Motor neuron (in vitro differentiated cells): ENCODE results near the gene FOXN3. TPM values are rescaled to one million over a fixed set of nuclear protein-coding genes. Genes with fewer than 3 reads are reported as not detected.

ENCODE experiments used
- ATAC-seq, 8 experiments: fragments of 200-7000 bp; cut with Tn5 transposase; replicated peaks in 6 of 8; 2 replicates each; pipeline ENCODE4 v1.8.0; 2021; ENCODE audit warnings: mild to moderate bottlenecking in 8 of 8, moderate library complexity in 8 of 8
- H3K27ac ChIP-seq, 2 donors: fragments of 250-450 bp; sonication (Bioruptor Pico); 2 replicates each; pipeline ENCODE4 v1.9.0; 2021; ENCODE audit warnings: antibody characterized with exemption in 2 of 2, mild to moderate bottlenecking in 2 of 2, moderate library complexity in 1 of 2
- H3K4me1 ChIP-seq, 2 donors: fragments of 250-450 bp; sonication (Bioruptor Pico); replicated peaks in 1 of 2; 2 replicates each; pipeline ENCODE4 v1.6.1; 2021; ENCODE audit warnings: antibody characterized with exemption in 2 of 2, mild to moderate bottlenecking in 2 of 2, moderate library complexity in 1 of 2
- H3K4me3 ChIP-seq, 5 donors: fragments of 250-450 bp; sonication (Bioruptor Pico); 2 replicates each; pipeline ENCODE4 v1.9.0; 2021; ENCODE audit warnings: antibody characterized with exemption in 5 of 5, mild to moderate bottlenecking in 5 of 5, moderate library complexity in 4 of 5
- WGBS, 10 experiments: fragments of 450-650 bp; shearing (Covaris generic); methylation state at CpG; one replicate each; pipeline ENCODE4 v1.0.0; 2022; 5-methylcytosine and 5-hydroxymethylcytosine counted together
- in situ Hi-C, 9 experiments: fragments of 400-800 bp; cut with MboI; loops; one replicate each; pipeline ENCODE4 v1.15.0; 2021; ENCODE audit warnings: low sequenced_read_pairs in 9 of 9, low pct_unique_long_range_greater_than_20kb in 2 of 9; ENCODE audit not compliant: unreplicated experiment in 9 of 9
- total RNA-seq, 8 experiments: library from RNA; unstranded; fragments of 300-600 nt; gene quantifications; 2 replicates each; pipeline versions ENCODE4 v1.2.3 to v1.2.4, GENCODE V29; 2022

FOXN3 gene
- total RNA-seq, 8 experiments from 2014 or later = 20.2 to 75.8 (median 26.8) TPM

DNA sequence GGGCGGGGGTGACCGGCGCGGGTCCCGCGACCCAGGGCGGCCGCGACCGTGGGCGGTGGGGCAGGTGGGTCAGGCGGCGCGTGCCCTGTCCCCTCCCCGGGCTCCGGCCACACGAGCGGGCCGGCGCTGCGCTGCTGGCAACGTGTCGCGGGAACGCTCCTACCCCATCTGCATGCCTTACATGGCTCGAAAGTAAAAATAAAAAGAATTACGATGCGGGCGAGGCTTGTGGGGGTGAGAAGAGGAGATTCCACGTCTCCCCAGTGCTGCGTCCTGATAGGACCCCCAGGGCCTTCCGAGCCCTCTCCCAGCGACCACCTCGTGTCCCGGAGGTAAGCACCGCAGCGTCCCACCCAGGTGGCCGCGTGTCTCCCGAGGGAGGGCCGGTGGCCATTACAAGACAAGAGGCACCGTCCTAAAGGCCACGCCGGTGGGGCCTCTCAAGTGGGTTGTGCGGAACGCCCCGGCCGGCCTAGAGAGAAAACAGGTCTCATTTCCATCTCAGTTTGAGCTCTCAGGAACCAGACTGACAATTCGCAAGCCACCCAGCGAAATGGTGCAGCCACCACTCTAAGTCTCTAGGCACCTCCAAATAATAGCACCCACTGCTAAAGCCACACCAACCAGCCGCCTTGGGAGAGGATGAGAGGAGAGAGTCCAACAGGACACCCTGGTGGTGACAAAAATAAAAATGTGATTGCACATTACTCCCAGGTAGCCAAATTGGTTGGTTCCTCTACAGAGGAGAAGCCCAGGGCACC, 612 bp upstream of the FOXN3 start:
- Histone ChIP-seq H3K4me3 (peak overlapping the region; percentile 49 to 84 (median 80)), H3K27ac (peak overlapping the region; percentile 78 to 92), H3K4me1 (peaks cover 11 to 12% of the 10 kb centered on the region in 2 donors)
- in situ Hi-C loops = loop anchor here in 3 of 9 experiments (10.0 to 25.0 kb wide), 3 partner anchors 373 to 495 kb away; no protein-coding TSS in a partner anchor
- ATAC-seq = peak; percentile 41 to 77 (median 68)
- 0 to 7% (median 2%) methylated on average over 3 to 21 of the region's 51 CpGs; no CpG with 5 or more reads in 7 of the 10 experiments for WGBS, 10 experiments

DNA sequence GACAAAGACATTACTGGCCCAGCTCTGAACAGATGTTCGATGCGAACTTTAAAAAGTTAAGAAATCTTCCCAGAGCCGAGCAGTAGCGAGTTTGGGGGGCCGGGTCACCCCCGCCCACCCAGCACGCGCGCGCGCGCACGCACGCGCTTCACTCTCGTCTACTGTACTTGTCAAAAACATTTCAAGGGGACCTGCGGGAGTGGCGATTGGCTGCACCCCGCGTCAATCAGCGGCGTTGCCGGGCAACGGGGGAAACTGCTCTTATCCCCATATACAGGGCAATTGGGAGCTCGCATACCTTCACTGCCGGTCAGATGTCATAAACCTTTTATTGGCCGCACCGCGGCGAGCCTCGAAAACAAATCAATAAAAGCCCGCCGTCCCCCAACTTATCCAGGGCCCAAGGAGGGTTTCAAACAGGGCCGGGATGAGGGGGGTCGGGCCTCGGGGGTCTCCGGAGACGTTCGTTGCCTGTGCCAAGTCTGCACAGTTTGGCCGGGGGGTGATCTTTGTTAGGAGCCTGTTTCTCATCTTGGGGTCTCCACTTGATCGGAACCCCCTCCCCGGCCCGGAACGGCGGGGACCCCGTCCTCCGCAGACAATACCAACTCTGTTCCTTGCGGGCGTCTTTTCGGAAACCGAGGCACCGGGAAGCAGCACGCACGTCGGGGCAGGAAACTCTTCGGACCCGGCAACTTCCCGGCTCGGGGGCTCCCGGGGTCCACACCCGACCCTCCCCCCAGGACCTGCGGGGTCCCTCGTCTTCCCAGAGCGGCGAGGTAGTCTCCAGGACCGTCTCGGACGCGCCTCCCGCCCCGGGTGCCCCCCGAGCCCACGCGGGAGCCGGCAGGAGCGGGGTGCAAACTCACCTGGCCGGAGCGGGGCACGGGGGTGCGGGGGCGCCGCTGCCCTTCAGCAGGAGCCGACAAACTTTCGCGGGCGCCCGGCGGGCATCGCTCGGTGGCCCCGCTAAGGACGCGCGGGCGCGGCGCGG, 734 bp downstream of the FOXN3 start:
- Histone ChIP-seq H3K4me1 (peaks cover 11 to 12% of the 10 kb centered on the region in 2 donors), H3K27ac (peak overlapping the region; percentile 42 to 92), H3K4me3 (peak overlapping the region; percentile 49 to 84 (median 80))
- in situ Hi-C loops = loop anchor here in 3 of 9 experiments (10.0 to 25.0 kb wide), 3 partner anchors 371 to 496 kb away; no protein-coding TSS in a partner anchor
- 0 to 1% (median 0%) methylated on average over 4 to 25 of the region's 98 CpGs; no CpG with 5 or more reads in 4 of the 10 experiments for WGBS, 10 experiments
- ATAC-seq = peak; percentile 63 to 77 (median 68)

DNA sequence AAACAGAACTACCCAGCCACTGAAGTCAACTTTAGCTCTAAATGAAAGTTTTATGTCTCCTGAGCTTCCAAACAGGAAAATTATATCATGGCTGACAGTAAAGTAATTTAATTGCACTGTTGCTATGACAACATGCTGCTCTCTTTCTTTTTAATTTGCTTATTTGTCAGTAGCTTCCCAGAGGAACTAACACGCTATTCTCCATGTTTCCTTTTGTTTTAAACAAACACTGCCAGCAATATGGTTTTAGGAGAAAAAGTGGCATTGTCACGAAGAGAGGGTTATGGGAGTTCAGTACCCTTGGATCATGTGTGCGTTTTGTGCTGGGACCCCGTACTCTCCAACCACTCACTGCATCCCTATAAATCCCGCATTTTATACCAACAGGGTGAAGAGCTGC, 1.9 kb downstream of the FOXN3 start:
- in situ Hi-C loops = loop anchor here in 3 of 9 experiments (10.0 to 25.0 kb wide), 3 partner anchors 370 to 497 kb away; no protein-coding TSS in a partner anchor
- no peak for ATAC-seq
- H3K4me3 ChIP-seq = peak overlapping the region in 2 of 5 donors; percentile 62 to 80
- peaks cover 13 to 16% of the 10 kb centered on the region in 2 donors for H3K4me1 ChIP-seq
- H3K27ac ChIP-seq = no peak overlapping the region
- 6 to 100% (median 50%) methylated on average over 1 to 5 of the region's 5 CpGs for WGBS, 10 experiments

DNA sequence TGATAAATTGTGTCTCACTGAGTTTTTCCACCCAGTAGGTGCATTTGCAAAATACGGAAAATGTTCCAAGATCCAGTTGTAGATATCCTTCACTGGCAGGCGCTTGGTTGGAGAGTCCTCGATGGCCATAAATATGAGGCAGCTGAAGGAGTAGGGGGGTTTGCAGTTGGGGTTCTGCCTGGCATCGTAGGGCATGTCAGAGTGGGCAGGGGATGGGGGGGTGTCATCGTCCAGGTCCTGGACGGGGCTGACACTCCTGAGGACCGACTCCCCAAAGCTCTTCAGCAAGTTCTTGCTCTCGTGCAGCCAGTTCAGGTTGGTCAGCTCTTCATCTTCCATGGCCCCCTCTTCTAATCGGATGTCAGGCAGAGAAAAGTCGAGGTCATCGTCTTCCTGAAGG, 5.1 kb downstream of the FOXN3 start:
- no peak for ATAC-seq
- Histone ChIP-seq H3K4me3 (no peak overlapping the region), H3K27ac (no peak overlapping the region), H3K4me1 (peaks cover 14 to 18% of the 10 kb centered on the region in 2 donors)
- in situ Hi-C loops = loop anchor here in 3 of 9 experiments (10.0 to 25.0 kb wide), 3 partner anchors 367 to 500 kb away; no protein-coding TSS in a partner anchor
- 88 to 100% (median 98%) methylated on average over 1 to 7 of the region's 11 CpGs; no CpG with 5 or more reads in 3 of the 10 experiments for WGBS, 10 experiments

DNA sequence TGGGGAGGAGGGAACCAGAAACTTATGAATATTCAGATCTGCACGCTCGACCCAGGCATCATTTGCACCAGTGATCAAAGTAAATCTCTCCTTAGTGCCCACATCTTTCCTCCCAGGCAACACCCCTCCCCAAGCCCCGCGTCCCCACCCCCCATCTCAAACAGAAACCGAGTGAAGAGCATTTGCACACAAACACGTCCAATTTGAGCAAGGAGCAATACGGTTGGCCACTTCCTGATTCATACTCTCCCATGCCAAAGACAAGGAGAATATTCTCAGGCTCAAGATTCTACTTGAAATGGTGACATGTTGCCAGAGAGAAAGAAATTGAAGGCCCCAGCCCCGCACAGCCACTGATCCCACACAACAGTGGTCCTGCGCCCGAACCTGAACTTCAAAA, 7.1 kb downstream of the FOXN3 start:
- Histone ChIP-seq H3K4me1 (peaks cover 11 to 13% of the 10 kb centered on the region in 2 donors), H3K27ac (no peak overlapping the region), H3K4me3 (no peak overlapping the region)
- peak in 1 of 8 experiments; percentile 15 for ATAC-seq
- 31 to 93% (median 70%) methylated on average over 1 to 4 of the region's 10 CpGs; no CpG with 5 or more reads in 4 of the 10 experiments for WGBS, 10 experiments
- in situ Hi-C loops = loop anchor here in 3 of 9 experiments (10.0 to 25.0 kb wide), 3 partner anchors 365 to 502 kb away; no protein-coding TSS in a partner anchor

DNA sequence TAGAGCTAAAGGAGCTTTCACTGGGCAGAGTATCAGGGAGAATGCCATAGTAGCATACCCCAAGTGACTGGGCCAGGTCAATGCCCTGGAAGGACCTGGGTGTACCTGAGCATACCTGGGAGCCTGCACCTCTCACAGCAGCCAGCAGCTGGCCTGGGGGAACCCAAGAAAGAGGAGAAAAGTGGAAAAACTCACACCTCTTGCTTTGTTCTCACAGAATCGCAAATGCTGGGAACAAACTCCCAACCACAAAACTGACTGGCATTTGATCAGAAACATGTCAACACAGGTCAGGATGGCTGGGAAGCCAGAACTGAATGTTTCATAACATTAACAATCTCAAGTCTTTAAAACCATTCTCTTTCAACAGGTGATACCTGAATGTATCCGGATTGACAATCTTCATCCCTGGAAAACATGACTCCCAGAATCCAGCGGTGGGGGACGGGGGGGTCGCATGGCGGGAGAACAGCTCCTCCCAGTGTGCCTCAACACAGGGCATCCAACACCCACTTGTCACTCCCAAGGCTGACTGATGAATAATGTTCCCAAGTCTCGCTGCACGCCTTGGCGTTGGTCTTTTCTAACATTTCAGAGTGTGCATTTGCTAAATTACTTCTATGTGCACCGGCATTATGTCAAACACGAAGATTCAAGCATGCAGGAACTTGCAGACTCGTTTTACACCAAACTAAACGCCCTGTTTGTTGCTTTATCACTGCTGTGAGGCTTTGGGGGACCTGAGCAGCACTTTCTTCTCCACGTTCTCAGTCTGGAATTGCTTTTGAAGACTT, 7.9 kb downstream of the FOXN3 start:
- 17 to 100% (median 79%) methylated on average over 1 to 6 of the region's 14 CpGs; no CpG with 5 or more reads in 4 of the 10 experiments for WGBS, 10 experiments
- in situ Hi-C loops = loop anchor here in 2 of 9 experiments (25.0 kb wide), 2 partner anchors 372 to 503 kb away; no protein-coding TSS in a partner anchor
- peaks cover 10 to 13% of the 10 kb centered on the region in 2 donors for H3K4me1 ChIP-seq
- H3K4me3 ChIP-seq = no peak overlapping the region
- no peak overlapping the region for H3K27ac ChIP-seq
- peak in 1 of 8 experiments; percentile 33 for ATAC-seq

DNA sequence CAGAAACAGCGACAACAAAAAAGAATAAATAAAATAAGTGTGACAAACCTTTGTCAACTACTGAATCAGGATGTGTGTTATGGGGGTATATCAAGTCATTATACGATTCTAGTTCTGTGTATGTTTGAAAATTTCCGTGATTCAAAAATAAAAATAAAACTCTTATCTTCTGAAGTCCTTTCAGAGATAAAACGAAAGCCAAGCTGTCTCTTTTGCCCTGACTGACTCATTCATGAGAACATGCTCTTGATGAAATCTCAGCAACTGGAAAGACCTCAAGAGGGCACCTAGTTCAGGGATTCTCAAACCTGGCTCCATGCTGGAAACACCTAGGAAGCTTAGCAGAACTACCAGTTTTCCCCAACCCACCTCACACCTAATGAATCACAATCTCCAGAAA, 9.2 kb downstream of the FOXN3 start:
- 61 to 100% (median 95%) methylated on average over 1 to 4 of the region's 4 CpGs for WGBS, 10 experiments
- Histone ChIP-seq H3K27ac (no peak overlapping the region), H3K4me3 (no peak overlapping the region), H3K4me1 (peaks cover 10 to 13% of the 10 kb centered on the region in 2 donors)
- in situ Hi-C loops = loop anchor here in 2 of 9 experiments (25.0 kb wide), 2 partner anchors 371 to 504 kb away; no protein-coding TSS in a partner anchor
- ATAC-seq = no peak

DNA sequence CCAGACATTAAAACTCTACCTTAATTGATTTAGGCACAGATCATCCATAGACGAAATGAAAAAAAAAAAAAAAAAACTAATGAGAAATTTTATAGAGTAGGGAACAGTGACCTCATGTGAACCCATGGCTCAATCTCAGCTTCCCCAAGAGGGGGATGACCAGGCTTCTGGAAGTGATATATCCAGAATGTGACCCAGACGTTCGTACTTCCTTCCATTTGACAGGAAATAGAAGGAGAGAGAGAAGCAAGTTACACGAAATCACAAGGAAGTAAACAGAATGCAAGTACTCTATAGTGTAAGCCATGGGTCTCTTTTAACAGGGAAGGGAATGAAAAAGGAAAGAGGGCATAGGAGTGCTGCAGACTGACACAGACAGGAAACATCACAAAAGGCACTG, 10.1 kb downstream of the FOXN3 start:
- no peak overlapping the region for H3K4me3 ChIP-seq
- H3K4me1 ChIP-seq = peaks cover 17 to 18% of the 10 kb centered on the region in 2 donors
- H3K27ac ChIP-seq = no peak overlapping the region
- in situ Hi-C loops = loop anchor here in 2 of 9 experiments (25.0 kb wide), 2 partner anchors 370 to 505 kb away; no protein-coding TSS in a partner anchor
- 37 to 86% (median 59%) methylated on average over 1 to 4 of the region's 4 CpGs; no CpG with 5 or more reads in 1 of the 10 experiments for WGBS, 10 experiments
- no peak for ATAC-seq

DNA sequence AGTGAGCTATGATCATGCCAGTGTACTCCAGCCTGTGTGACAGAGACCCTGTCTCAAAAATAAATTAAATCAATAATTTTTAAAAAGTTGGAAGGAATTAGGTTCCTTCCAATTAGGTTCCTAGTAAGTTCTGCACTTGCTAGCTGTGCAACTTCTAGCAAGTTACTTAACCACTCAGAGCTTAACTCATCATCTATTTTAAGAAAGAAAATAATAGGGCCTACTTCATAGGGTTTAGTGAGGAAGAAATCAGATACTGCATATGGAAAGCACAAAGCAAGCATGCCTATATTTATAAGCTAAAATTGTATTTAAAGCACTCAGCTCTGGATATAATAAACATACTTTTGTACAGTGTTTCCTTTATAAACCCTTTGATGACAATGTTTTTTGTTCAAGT, 10.7 kb downstream of the FOXN3 start:
- Histone ChIP-seq H3K4me3 (no peak overlapping the region), H3K4me1 (peaks cover 22% of the 10 kb centered on the region in 2 donors), H3K27ac (no peak overlapping the region)
- in situ Hi-C loops = loop anchor here in 2 of 9 experiments (25.0 kb wide), 2 partner anchors 369 to 506 kb away; no protein-coding TSS in a partner anchor
- ATAC-seq = no peak

DNA sequence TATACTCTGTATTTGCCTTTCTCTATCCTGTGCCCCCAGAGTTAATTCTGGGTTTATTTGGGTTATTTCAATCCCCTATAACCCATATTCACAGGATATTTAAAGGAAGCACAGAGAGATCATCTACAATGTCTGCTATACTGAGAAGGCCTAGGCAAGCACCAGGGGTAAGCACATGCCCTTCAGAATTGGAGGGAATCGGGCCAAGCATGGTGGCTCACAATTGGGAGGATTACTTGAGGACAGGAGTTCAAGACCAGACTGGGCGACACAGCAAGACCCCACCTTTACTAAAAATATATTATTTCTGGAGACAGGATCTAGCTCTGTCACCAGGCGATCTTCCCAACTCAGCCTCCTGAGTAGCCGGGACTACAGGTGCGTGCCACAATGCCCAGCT, 11.3 kb downstream of the FOXN3 start:
- Histone ChIP-seq H3K4me1 (peaks cover 22 to 23% of the 10 kb centered on the region in 2 donors), H3K4me3 (no peak overlapping the region), H3K27ac (no peak overlapping the region)
- 80 to 100% (median 96%) methylated on average over 1 to 2 of the region's 5 CpGs; no CpG with 5 or more reads in 4 of the 10 experiments for WGBS, 10 experiments
- ATAC-seq = no peak
- in situ Hi-C loops = loop anchor here in 2 of 9 experiments (25.0 kb wide), 2 partner anchors 368 to 507 kb away; no protein-coding TSS in a partner anchor

DNA sequence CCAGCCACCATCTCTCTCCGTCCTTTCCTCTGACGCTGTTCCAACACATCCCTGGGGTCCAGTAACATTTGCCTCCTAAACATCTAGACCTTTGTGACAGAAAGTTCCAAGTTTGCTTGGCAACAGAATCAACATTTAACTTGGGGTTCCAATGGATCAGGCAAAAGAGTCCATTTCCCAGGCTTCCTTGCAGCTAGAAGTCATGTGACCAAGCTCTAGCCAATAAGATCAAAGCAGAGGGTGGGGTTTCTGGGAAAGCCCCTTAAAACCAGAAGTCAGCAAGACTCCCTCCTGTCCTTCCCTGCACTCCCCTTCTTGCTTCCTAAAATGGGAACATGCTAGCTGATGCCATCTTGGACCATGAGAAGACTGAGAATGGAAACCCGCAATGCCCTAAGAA, 14.7 kb downstream of the FOXN3 start:
- Histone ChIP-seq H3K4me1 (peaks cover 27 to 29% of the 10 kb centered on the region in 2 donors), H3K4me3 (no peak overlapping the region), H3K27ac (no peak overlapping the region)
- WGBS, 10 experiments = 60 to 100% (median 94%) methylated on average over 1 to 3 of the region's 3 CpGs; no CpG with 5 or more reads in 1 of the 10 experiments
- in situ Hi-C loops = loop anchor here in 2 of 9 experiments (25.0 kb wide), 2 partner anchors 365 to 510 kb away; no protein-coding TSS in a partner anchor
- no peak for ATAC-seq
